Testis (tissue), 3 donors: ENCODE measurements around the gene TIGD3. TPM values are rescaled to one million over a fixed set of nuclear protein-coding genes. Genes with fewer than 3 reads are reported as not detected.

Experiments
- DNase-seq: peaks from one replicate; pipeline ENCODE4 v3.0.0-alpha.2; 2019
- H3K27ac ChIP-seq, 2 donors: fragments of 200-600 bp; sonication (generic); one replicate each; pipeline ENCODE4 v1.5.1; 2019
- H3K27me3 ChIP-seq: fragments of 200-600 bp; sonication (generic); one replicate; pipeline ENCODE4 v1.5.1; 2019
- H3K36me3 ChIP-seq: fragments of 200-600 bp; sonication (generic); one replicate; pipeline ENCODE4 v1.5.1; 2017; ENCODE audit warnings: low read depth; ENCODE audit errors: missing control alignments
- H3K4me1 ChIP-seq: fragments of 200-600 bp; sonication (generic); one replicate; pipeline ENCODE4 v1.5.1; 2019
- H3K4me3 ChIP-seq, 2 donors: fragments of 200-600 bp; sonication (generic); one replicate each; pipeline ENCODE4 v1.5.1; 2017 to 2019
- H3K9me3 ChIP-seq: fragments of 200-600 bp; sonication (generic); one replicate; pipeline ENCODE4 v1.5.1; 2017
- POLR2A ChIP-seq: fragments of 450-650 bp; IDR thresholded peaks from one replicate; pipeline ENCODE4 v1.6.1; 2017; ENCODE audit warnings: antibody characterized with exemption, mild to moderate bottlenecking, moderate library complexity
- WGBS, 2 donors: methylation state at CpG; one replicate each; pipeline ENCODE4 v1.1.5; 2018; 5-methylcytosine and 5-hydroxymethylcytosine counted together
- intact Hi-C: fragments of 100-400 bp; cut with DNase I; formaldehyde crosslinking; loops from one replicate; pipeline ENCODE4 v1.15.1; 2023; ENCODE audit warnings: low total_unique reads
- polyA plus RNA-seq: library from polyadenylated mRNA; stranded (reverse); fragments of 350-450 nt; fragmentation: Illumina TruSeq; extraction: RNeasy Lipid Tissue Mini Kit (QIAGEN cat#74804); gene quantifications from one replicate; pipeline ENCODE4 v1.2.3, GENCODE V29; 2014; ENCODE audit warnings: low read depth, low replicate concordance; ENCODE audit not compliant: insufficient read depth
- total RNA-seq, 2 donors: library from RNA; depleted of rRNA; stranded (reverse); fragments of >200 nt; gene quantifications; one replicate each; pipeline ENCODE4 v1.2.3, GENCODE V29; 2016
- TF ChIP-seq, protein P1 (sequence below), 3 experiments: fragments of 450-650 bp in 2 of 3; fragments of 200-600 bp in 1 of 3; sonication (generic) in 1 of 3; IDR thresholded peaks; one replicate each; pipeline ENCODE4 v1.5.1; 2016 to 2019; ENCODE audit warnings: antibody characterized with exemption in 3 of 3, mild to moderate bottlenecking in 2 of 3, moderate library complexity in 1 of 3

The TIGD3 gene
- total and polyA plus RNA-seq, 3 donors from 2014 or later = 5.3 to 7.6 (median 7.1) TPM

DNA sequence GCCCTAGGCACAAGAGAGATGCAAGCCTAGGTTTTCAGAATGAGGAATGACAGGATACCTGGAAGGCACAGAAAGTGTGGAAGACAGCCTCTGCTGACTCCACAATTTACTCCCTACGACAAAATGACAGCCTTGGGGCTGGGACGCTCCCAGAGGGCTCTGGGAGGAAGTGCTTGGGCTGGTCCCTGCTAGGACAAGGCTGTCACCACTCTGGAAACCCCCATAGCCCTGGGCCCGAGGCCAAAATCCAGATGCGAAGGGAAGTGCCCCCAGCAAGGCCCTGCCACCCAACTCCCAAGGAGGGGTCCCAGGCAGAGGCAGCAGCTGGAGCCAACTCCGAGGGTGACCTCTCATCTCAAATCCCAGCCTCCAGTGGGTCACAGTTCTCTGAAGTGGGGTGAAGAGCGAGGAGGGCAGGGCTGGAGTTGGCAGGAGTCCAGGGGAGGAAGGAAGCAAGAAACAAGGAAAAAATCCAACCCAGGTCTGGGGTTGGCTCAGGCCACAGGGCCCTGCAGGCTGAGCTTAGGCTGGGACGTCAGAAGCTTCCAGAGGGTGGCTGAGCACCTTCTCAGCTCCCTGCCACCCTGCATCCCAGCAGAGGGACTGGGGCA lies 46.2 kb upstream of the TIGD3 start:
- no peaks in the 10 kb centered on the region for H3K36me3 ChIP-seq
- no peak overlapping the region for H3K27ac ChIP-seq
- WGBS, 2 donors = 56 to 73% methylated on average over 6 to 7 of the region's 7 CpGs
- H3K4me3 ChIP-seq = no peak overlapping the region
- no peak for TF ChIP-seq POLR2A
- TF ChIP-seq, protein P1, sequence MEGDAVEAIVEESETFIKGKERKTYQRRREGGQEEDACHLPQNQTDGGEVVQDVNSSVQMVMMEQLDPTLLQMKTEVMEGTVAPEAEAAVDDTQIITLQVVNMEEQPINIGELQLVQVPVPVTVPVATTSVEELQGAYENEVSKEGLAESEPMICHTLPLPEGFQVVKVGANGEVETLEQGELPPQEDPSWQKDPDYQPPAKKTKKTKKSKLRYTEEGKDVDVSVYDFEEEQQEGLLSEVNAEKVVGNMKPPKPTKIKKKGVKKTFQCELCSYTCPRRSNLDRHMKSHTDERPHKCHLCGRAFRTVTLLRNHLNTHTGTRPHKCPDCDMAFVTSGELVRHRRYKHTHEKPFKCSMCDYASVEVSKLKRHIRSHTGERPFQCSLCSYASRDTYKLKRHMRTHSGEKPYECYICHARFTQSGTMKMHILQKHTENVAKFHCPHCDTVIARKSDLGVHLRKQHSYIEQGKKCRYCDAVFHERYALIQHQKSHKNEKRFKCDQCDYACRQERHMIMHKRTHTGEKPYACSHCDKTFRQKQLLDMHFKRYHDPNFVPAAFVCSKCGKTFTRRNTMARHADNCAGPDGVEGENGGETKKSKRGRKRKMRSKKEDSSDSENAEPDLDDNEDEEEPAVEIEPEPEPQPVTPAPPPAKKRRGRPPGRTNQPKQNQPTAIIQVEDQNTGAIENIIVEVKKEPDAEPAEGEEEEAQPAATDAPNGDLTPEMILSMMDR (IDR thresholded peaks at IDR 0.05) = no peak
- no peak for DNase-seq
- H3K9me3 ChIP-seq = no peaks in the 10 kb centered on the region
- no peaks in the 10 kb centered on the region for H3K4me1 ChIP-seq
- H3K27me3 ChIP-seq = no peaks in the 10 kb centered on the region
- intact Hi-C loops = no loop called here

DNA sequence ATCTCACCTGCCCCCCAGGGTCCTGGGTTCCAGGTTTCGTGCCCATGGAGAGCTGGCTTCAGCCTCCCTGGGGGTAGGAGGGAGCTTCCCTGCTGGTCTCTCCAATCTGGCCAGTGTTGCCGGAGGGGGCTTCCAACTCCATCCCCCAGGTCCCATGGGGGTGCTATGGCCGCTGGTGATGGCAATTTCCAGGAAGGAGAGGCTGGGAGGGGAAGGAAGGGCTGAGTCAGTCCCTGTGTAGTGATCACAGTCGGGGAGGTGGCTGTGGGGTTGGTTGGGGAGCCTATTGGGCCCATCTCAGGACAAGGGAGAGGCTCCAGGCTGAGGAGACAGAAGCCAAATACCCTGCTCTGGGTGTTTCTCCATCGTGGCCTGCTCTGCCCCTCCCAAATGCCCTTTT lies 45.5 kb upstream of the TIGD3 start:
- intact Hi-C loops = no loop called here
- H3K4me1 ChIP-seq = peaks cover 1% of the 10 kb centered on the region
- WGBS, 2 donors = 73 to 80% methylated on average over 5 of the region's 5 CpGs

DNA sequence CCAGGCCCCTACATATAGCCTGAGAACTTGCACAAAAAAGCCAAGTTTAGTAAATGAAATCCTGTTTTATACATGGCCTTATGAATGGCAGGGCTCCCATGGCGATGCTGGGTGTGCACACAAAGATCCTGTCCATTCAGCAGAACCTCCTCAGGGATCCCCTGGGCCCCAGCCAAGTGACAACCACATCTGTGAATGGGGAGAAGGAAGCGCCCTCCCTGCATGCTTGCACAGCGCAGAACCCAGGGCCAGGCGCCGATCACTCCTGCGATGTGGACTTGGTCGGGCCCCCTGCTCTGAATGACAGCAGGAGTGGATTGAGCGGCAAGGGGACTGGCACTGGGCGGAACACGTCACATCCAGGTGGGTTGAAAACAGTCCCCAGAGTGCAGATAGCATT lies 44.3 kb upstream of the TIGD3 start:
- no peak for DNase-seq
- 79 to 95% methylated on average over 3 to 10 of the region's 10 CpGs for WGBS, 2 donors
- no peaks in the 10 kb centered on the region for H3K9me3 ChIP-seq
- no peaks in the 10 kb centered on the region for H3K36me3 ChIP-seq
- H3K27ac ChIP-seq = no peak overlapping the region
- TF ChIP-seq POLR2A = no peak
- TF ChIP-seq, protein P1 (IDR thresholded peaks at IDR 0.05) = no peak
- intact Hi-C loops = no loop called here
- no peak overlapping the region for H3K4me3 ChIP-seq
- H3K4me1 ChIP-seq = peaks cover 4% of the 10 kb centered on the region
- no peaks in the 10 kb centered on the region for H3K27me3 ChIP-seq

More for the DNA sequence above, 45.5 kb upstream of the TIGD3 start:
- H3K27ac ChIP-seq = no peak overlapping the region
- no peak for DNase-seq
- H3K4me3 ChIP-seq = no peak overlapping the region
- H3K9me3 ChIP-seq = no peaks in the 10 kb centered on the region
- TF ChIP-seq, protein P1 (IDR thresholded peaks at IDR 0.05) = no peak
- no peak for TF ChIP-seq POLR2A
- H3K27me3 ChIP-seq = no peaks in the 10 kb centered on the region
- H3K36me3 ChIP-seq = no peaks in the 10 kb centered on the region

DNA sequence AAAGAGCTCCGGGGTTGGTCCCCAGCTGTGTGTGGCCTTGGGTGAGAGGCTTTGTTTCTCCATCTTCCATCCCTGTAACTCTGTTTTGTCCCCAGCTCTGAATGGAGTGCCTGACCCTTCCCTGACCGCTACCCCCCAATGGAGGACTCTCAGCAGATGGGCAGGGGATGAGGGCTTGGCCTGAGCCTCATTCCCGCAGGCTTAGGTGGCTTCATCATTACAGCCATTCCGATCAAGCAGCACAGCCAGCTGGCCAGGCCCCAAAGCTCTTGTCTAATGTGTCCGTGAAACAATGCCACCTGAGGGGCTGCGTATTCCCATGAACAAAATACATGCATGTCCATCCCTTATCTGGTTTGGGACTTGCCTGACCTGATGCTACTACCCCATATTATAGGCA lies 43.8 kb upstream of the TIGD3 start:
- intact Hi-C loops = no loop called here

More for the DNA sequence above, 43.8 kb upstream of the TIGD3 start:
- Histone ChIP-seq H3K9me3 (no peaks in the 10 kb centered on the region), H3K4me1 (peaks cover 7% of the 10 kb centered on the region), H3K27me3 (no peaks in the 10 kb centered on the region), H3K4me3 (no peak overlapping the region), H3K36me3 (no peaks in the 10 kb centered on the region), H3K27ac (no peak overlapping the region)
- no peak for DNase-seq
- WGBS, 2 donors = 83 to 86% methylated on average over 5 of the region's 6 CpGs
- TF ChIP-seq, protein P1 (IDR thresholded peaks at IDR 0.05) = no peak
- TF ChIP-seq POLR2A = no peak
